Endothelial cell of umbilical vein (primary cell): Measurements from ENCODE around the gene KIRREL1. TPM values are rescaled to one million over a fixed set of nuclear protein-coding genes. Genes with fewer than 3 reads are reported as not detected.
A peak's percentile ranks its signal among the peaks of the same experiment; 100 is the strongest.

ENCODE experiments used
- BruUV-seq: library from RNA; stranded (reverse); fragments of 400-500 nt; replicated peaks from 2 replicates; lab custom pipeline; 2021; lab: Mats Ljungman, UMichigan
- CTCF ChIA-PET: fragments of 300-600, 350-600 bp; sonication (Branson Sonifier 250); formaldehyde crosslinking; loops from one replicate; lab custom pipeline; 2021; ENCODE audit warnings: antibody characterized with exemption, inconsistent platforms; lab: Charles Lee
- POLR2A ChIA-PET: fragments of 300-600, 350-600 bp; sonication (Branson Sonifier 250); formaldehyde crosslinking; loops from one replicate; lab custom pipeline; 2021; ENCODE audit warnings: antibody characterized with exemption, inconsistent platforms; lab: Charles Lee
- DNase-seq: peaks from one replicate; pipeline ENCODE4 v3.0.0-alpha.2; 2011; ENCODE audit warnings: low read depth, low spot score
- FAIRE-seq: peaks from 2 replicates; lab custom pipeline; 2011; peaks lifted over from hg19 to GRCh38; lab: Jason Lieb, UNC
- H2AFZ ChIP-seq: 2 replicates; pipeline ENCODE4 v1.6.0; 2012; ENCODE audit warnings: low read depth, low read length, control low read depth, inconsistent platforms
- H3K27ac ChIP-seq: 2 replicates; pipeline ENCODE4 v1.5.1; 2011; ENCODE audit warnings: low read depth, mild to moderate bottlenecking, control low read depth, low read length, moderate library complexity; ENCODE audit not compliant: insufficient read depth
- H3K27me3 ChIP-seq, 2 experiments: 2 replicates each; pipeline versions ENCODE4 v1.6.0 to v1.6.1; 2011; ENCODE audit warnings: low read length in 2 of 2, mixed read lengths in 1 of 2; ENCODE audit not compliant: control insufficient read depth in 2 of 2, insufficient read depth in 2 of 2
- H3K36me3 ChIP-seq, 2 experiments: 2 replicates in 1 of 2; 3 replicates in 1 of 2; pipeline ENCODE4 v1.5.1; 2011; ENCODE audit warnings: low read length in 2 of 2, mild to moderate bottlenecking in 1 of 2, moderate library complexity in 1 of 2; ENCODE audit not compliant: control insufficient read depth in 2 of 2, insufficient read depth in 2 of 2; ENCODE audit errors: extremely low read depth in 1 of 2
- H3K4me1 ChIP-seq: 3 replicates; pipeline ENCODE4 v1.5.1; 2011; ENCODE audit warnings: mild to moderate bottlenecking, low read length; ENCODE audit not compliant: control insufficient read depth, insufficient read depth; ENCODE audit errors: extremely low read depth
- H3K4me2 ChIP-seq: 2 replicates; pipeline ENCODE4 v1.6.1; 2011; ENCODE audit warnings: low read length, control low read depth, mixed read lengths; ENCODE audit not compliant: insufficient read depth
- H3K4me3 ChIP-seq, 3 experiments: fragments of 200-600 bp in 1 of 3; sonication (generic), shearing (Covaris generic) in 1 of 3; replicated peaks in 1 of 3; 2 replicates each; pipeline ENCODE4 v1.5.1; 2011 to 2016; ENCODE audit warnings: control low read depth in 3 of 3, low read length in 3 of 3, mild to moderate bottlenecking in 2 of 3, inconsistent platforms in 1 of 3, low read depth in 1 of 3, moderate library complexity in 1 of 3; ENCODE audit not compliant: insufficient read depth in 1 of 3
- H3K79me2 ChIP-seq: 2 replicates; pipeline ENCODE4 v1.6.0; 2012; ENCODE audit warnings: low read length, inconsistent platforms; ENCODE audit not compliant: control insufficient read depth, insufficient read depth
- H3K9ac ChIP-seq: replicated peaks from 2 replicates; pipeline ENCODE3; 2011; ENCODE audit warnings: low read length, control low read depth; ENCODE audit not compliant: insufficient read depth; ENCODE audit errors: extremely low read depth
- H3K9me1 ChIP-seq: replicated peaks from 3 replicates; pipeline ENCODE4 v1.6.0; 2011; ENCODE audit warnings: mild to moderate bottlenecking, low read length; ENCODE audit not compliant: control insufficient read depth, insufficient read depth; ENCODE audit errors: extremely low read depth
- H3K9me3 ChIP-seq: replicated peaks from 2 replicates; pipeline ENCODE4 v1.5.1; 2012; ENCODE audit warnings: low read length, inconsistent platforms; ENCODE audit not compliant: control insufficient read depth, insufficient read depth
- H4K20me1 ChIP-seq: replicated peaks from 2 replicates; pipeline ENCODE3; 2011; ENCODE audit warnings: mild to moderate bottlenecking, low read length; ENCODE audit not compliant: control insufficient read depth, insufficient read depth; ENCODE audit errors: extremely low read depth
- CTCF ChIP-seq, 2 donors: IDR thresholded peaks; 1 replicate in 1 of 2; 2 replicates in 1 of 2; pipeline ENCODE4 v1.5.1; 2011; ENCODE audit warnings: low read length in 2 of 2, mild to moderate bottlenecking in 2 of 2, moderate library complexity in 2 of 2, control low read depth in 1 of 2, inconsistent platforms in 1 of 2, low read depth in 1 of 2; ENCODE audit not compliant: insufficient read depth in 1 of 2; ENCODE audit errors: extremely low read depth in 1 of 2
- EZH2 ChIP-seq: IDR thresholded peaks from 2 replicates; pipeline ENCODE4 v1.6.1; 2012; ENCODE audit warnings: borderline replicate concordance, low read depth, mild to moderate bottlenecking, moderate library complexity, low read length, inconsistent platforms; ENCODE audit not compliant: severe bottlenecking
- FOS ChIP-seq: IDR thresholded peaks from 2 replicates; pipeline ENCODE4 v1.6.1; 2011; ENCODE audit warnings: mild to moderate bottlenecking, low read length, moderate library complexity, borderline replicate concordance; ENCODE audit not compliant: insufficient read depth
- GATA2 ChIP-seq: IDR thresholded peaks from 2 replicates; pipeline ENCODE4 v1.7.0; 2011; ENCODE audit warnings: low read depth, mild to moderate bottlenecking, moderate library complexity, mixed read lengths, low read length; ENCODE audit not compliant: insufficient read length, insufficient read depth
- JUN ChIP-seq: IDR thresholded peaks from 2 replicates; pipeline ENCODE4 v1.6.1; 2011; ENCODE audit warnings: borderline replicate concordance, low read depth; ENCODE audit not compliant: insufficient read length, insufficient read depth
- MAX ChIP-seq: IDR thresholded peaks from 2 replicates; pipeline ENCODE4 v1.6.1; 2011; ENCODE audit not compliant: insufficient read depth, insufficient read length
- MYC ChIP-seq: IDR thresholded peaks from one replicate; pipeline ENCODE4 v1.6.1; 2011; ENCODE audit warnings: mild to moderate bottlenecking, low read depth, low read length
- POLR2A ChIP-seq: IDR thresholded peaks from 2 replicates; pipeline ENCODE4 v1.6.1; 2012; ENCODE audit warnings: low read depth, mild to moderate bottlenecking, control low read depth, low read length
- POLR2AphosphoS5 ChIP-seq: IDR thresholded peaks from 2 replicates; pipeline ENCODE4 v1.6.1; 2012; ENCODE audit warnings: low read depth, mild to moderate bottlenecking, control low read depth, low read length, moderate library complexity; ENCODE audit not compliant: insufficient read depth
- dilution Hi-C: fragments of 300-500 bp; cut with MboI; formaldehyde crosslinking; loops from one replicate; pipeline ENCODE4 v1.15.0; 2019; ENCODE audit warnings: low sequenced_read_pairs; ENCODE audit not compliant: extremely low pct_ligation_motif_present
- intact Hi-C: fragments of 100-400 bp; cut with micrococcal nuclease; formaldehyde crosslinking; loops from one replicate; pipeline ENCODE4 v1.10.0; 2022
- polyA plus RNA-seq, 4 experiments: library from polyadenylated mRNA; depleted of rRNA in 3 of 4; stranded (reverse) in 3 of 4; unstranded in 1 of 4; fragments of >200 nt; gene quantifications; 2 replicates each; pipeline versions ENCODE4 v1.2.1 to v1.2.3, GENCODE V29; 2011 to 2012; ENCODE audit warnings: missing spikeins in 1 of 4
- total RNA-seq: library from RNA; stranded (reverse); gene quantifications from 2 replicates; pipeline ENCODE4 v1.2.3, GENCODE V29; 2021

The KIRREL1 gene
- total and polyA plus RNA-seq, 2 donors (not counting 3 experiments of a cell fraction or from before 2014, with no cell fraction given), result 35.6 to 57.6 TPM

- no TSS peak for BruUV-seq
- ChIA-PET CTCF (interaction anchor here (1.5 to 2.9 kb wide), 6 partner anchors 8 to 106 kb away, joined by 5 to 29 read pairs (median 7); partner anchors contain the start of gene KIRREL1), POLR2A (interaction anchor here (1.8 to 2.0 kb wide), 2 partner anchors 8 to 26 kb away, joined by 12 read pairs; no protein-coding TSS in a partner anchor)
- Histone ChIP-seq H2AFZ (no peak overlapping the region), H3K79me2 (peaks cover 59% of the 10 kb centered on the region), H3K27ac (peak overlapping the region; percentile 87), H4K20me1 (no peaks in the 10 kb centered on the region), H3K27me3 (no peaks in the 10 kb centered on the region), H3K4me1 (peaks cover 61% of the 10 kb centered on the region), H3K9ac (peak overlapping the region; percentile 75), H3K9me1 (no peaks in the 10 kb centered on the region), H3K4me3 (no peak overlapping the region), H3K36me3 (no peaks in the 10 kb centered on the region), H3K4me2 (no peak overlapping the region), H3K9me3 (no peaks in the 10 kb centered on the region)
- intact Hi-C loops (loop anchor here (1.0 to 10.0 kb wide), 2 partner anchors 8 to 1913 kb away; partner anchors contain the start of gene TAGLN2), dilution Hi-C loops (no loop called here)
- no peak for FAIRE-seq
- TF ChIP-seq CTCF (IDR thresholded peaks at IDR 0.05; ENCODE audit: extremely low read depth in 1 of 2, insufficient read depth in 1 of 2, low read depth in 1 of 2, low read length in 2 of 2), result no peak
- no peak for DNase-seq
Observed at GRCh38 chr1:158011714-158012113, 18.3 kb downstream of the KIRREL1 start.

GRCh38 chr1:158013840-158014730, 20.6 kb downstream of the KIRREL1 start:
- dilution Hi-C loops, result no loop called here
- Histone ChIP-seq H3K9ac (no peak overlapping the region), H3K4me1 (peaks cover 60% of the 10 kb centered on the region), H3K9me1 (no peaks in the 10 kb centered on the region), H2AFZ (no peak overlapping the region), H3K4me3 (no peak overlapping the region), H4K20me1 (no peaks in the 10 kb centered on the region), H3K27ac (no peak overlapping the region), H3K27me3 (no peaks in the 10 kb centered on the region), H3K4me2 (no peak overlapping the region), H3K9me3 (no peaks in the 10 kb centered on the region), H3K79me2 (peaks cover 47% of the 10 kb centered on the region), H3K36me3 (no peaks in the 10 kb centered on the region)
- no TSS peak for BruUV-seq
- FAIRE-seq (no peak), DNase-seq (no peak)
- intact Hi-C loops, result loop anchor here (10.0 kb wide), 1 partner anchor 1911 kb away; the partner anchor contains the start of gene TAGLN2
- CTCF ChIA-PET, result interaction anchor here (0.6 to 2.3 kb wide), 4 partner anchors 19 to 73 kb away, joined by 3 to 12 read pairs (median 4); no protein-coding TSS in a partner anchor
- POLR2A ChIA-PET, result no interaction called here
- TF ChIP-seq MYC (no peak), FOS (no peak), EZH2 (no peak), CTCF (IDR thresholded peaks at IDR 0.05; ENCODE audit: extremely low read depth in 1 of 2, insufficient read depth in 1 of 2, low read depth in 1 of 2, low read length in 2 of 2) (no peak), MAX (no peak), POLR2AphosphoS5 (no peak), JUN (no peak), GATA2 (no peak), POLR2A (no peak)
